Myocyte (in vitro differentiated cells): ENCODE data around the gene PCDHB11. TPM values are rescaled to one million over a fixed set of nuclear protein-coding genes. Genes with fewer than 3 reads are reported as not detected.
"Not testable (repeated sequence)": the region's sequence is repeated elsewhere in the genome, so short reads cannot be mapped to it uniquely, and the experiment has no call there.

Experiments used
- DNase-seq: peaks from one replicate; pipeline ENCODE4 v3.0.0-alpha.2; 2012; ENCODE audit warnings: low read depth
- polyA plus RNA-seq: library from polyadenylated mRNA; unstranded; fragments of >200 nt; gene quantifications from one replicate; pipeline ENCODE4 v1.2.1, GENCODE V29; 2012; ENCODE audit warnings: missing spikeins
- total RNA-seq: library from RNA; depleted of rRNA; stranded (reverse); fragments of >200 nt; gene quantifications from 2 replicates; pipeline ENCODE4 v1.2.3, GENCODE V29; 2014

Gene PCDHB11
- total RNA-seq, result 3.9 and 5.3 TPM in 2 replicates
- polyA plus RNA-seq, result 1.3 TPM

GRCh38 chr5:141199359-141200235 lies at the start of gene PCDHB11:
Gene PCDHB11, plus strand, starts transcription at chr5:141199627. Its CDS starts 148 bp downstream, at chr5:141199775.
- peak; percentile 23 for DNase-seq

- peak; percentile 44 for DNase-seq
Observed at GRCh38 chr5:141149812-141150211, 49.6 kb upstream of the PCDHB11 start, which contains the start of gene PCDHB6. Gene PCDHB6, plus strand, starts transcription at chr5:141150057. Its CDS starts 201 bp downstream, at chr5:141150258.

GRCh38 chr5:141150224-141150992 lies 49.0 kb upstream of the PCDHB11 start:
- no peak for DNase-seq

- DNase-seq, result no peak
Observed at GRCh38 chr5:141150993-141151325, 48.5 kb upstream of the PCDHB11 start.

DNA sequence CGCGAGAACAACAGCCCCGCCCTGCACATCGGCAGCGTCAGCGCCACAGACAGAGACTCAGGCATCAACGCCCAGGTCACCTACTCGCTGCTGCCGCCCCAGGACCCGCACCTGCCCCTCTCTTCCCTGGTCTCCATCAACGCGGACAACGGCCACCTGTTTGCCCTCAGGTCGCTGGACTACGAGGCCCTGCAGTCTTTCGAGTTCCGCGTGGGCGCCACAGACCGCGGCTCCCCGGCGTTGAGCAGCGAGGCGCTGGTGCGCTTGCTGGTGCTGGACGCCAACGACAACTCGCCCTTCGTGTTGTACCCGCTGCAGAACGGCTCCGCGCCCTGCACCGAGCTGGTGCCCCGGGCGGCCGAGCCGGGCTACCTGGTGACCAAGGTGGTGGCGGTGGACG lies 47.8 kb upstream of the PCDHB11 start:
- not testable (repeated sequence) for DNase-seq

- DNase-seq, result not testable (repeated sequence)
Observed at GRCh38 chr5:141152096-141152495, 47.3 kb upstream of the PCDHB11 start.

- no peak for DNase-seq
Observed at GRCh38 chr5:141155540-141156374, 43.7 kb upstream of the PCDHB11 start.

DNA sequence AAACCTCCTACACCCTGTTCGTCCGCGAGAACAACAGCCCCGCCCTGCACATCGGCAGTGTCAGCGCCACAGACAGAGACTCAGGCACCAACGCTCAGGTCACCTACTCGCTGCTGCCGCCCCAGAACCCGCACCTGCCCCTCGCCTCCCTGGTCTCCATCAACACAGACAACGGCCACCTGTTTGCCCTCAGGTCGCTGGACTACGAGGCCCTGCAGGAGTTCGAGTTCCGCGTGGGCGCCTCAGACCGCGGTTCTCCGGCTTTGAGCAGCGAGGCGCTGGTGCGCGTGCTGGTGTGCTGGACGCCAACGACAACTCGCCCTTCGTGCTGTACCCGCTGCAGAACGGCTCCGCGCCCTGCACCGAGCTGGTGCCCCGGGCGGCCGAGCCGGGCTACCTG lies 42.1 kb upstream of the PCDHB11 start:
- not testable (repeated sequence) for DNase-seq

- not testable (repeated sequence) for DNase-seq
Observed at GRCh38 chr5:141157901-141158300, 41.5 kb upstream of the PCDHB11 start.

DNA sequence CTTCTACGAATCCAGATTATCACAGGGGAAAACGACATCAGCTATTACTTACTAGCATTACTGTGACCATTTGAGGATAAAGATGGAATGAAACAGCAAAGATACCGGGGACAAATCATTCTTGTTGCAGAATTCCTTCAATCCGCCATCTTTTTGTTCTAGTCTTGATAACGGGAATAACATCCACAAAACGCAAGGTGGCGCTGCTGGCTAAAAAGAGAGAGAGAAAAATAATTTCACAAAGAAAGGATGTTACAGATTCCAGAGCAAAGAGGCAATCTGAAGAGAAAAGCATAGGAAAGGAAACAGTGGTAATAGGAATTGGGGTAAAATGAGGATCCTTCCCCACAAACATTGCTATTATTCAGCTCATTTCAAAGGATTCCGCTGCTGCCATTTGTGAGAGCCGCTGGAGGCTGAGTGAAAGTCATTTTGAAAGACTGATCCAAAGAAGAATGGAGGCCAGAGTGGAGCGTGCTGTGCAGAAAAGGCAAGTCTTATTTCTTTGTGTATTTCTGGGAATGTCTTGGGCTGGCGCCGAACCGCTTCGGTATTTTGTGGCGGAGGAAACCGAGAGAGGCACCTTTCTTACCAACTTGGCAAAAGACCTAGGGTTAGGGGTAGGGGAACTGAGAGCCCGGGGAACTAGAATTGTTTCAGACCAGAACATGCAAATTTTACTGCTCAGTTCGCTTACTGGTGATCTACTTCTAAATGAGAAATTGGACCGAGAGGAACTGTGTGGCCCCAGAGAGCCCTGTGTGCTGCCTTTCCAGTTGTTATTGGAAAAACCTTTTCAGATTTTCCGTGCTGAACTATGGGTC lies 26.8 kb upstream of the PCDHB11 start, which contains the start of gene PCDHB7:
PCDHB7 (plus strand) TSS at position 264 of the 824 bp plus-strand sequence; CDS start at position 456, 192 bp downstream.
- peak; percentile 82 for DNase-seq

GRCh38 chr5:141174291-141175104 lies 24.9 kb upstream of the PCDHB11 start:
- not testable (repeated sequence) for DNase-seq

- DNase-seq, result no peak
Observed at GRCh38 chr5:141175933-141176332, 23.5 kb upstream of the PCDHB11 start.

GRCh38 chr5:141177577-141178191 lies 21.7 kb upstream of the PCDHB11 start, which contains the start of gene PCDHB8:
Gene PCDHB8, plus strand, starts transcription at chr5:141177790. Its CDS starts 245 bp downstream, at chr5:141178035.
- DNase-seq, result peak; percentile 27

- not testable (repeated sequence) for DNase-seq
Observed at GRCh38 chr5:141179371-141179770, 20.1 kb upstream of the PCDHB11 start.

- not testable (repeated sequence) for DNase-seq
Observed at GRCh38 chr5:141179876-141180275, 19.6 kb upstream of the PCDHB11 start.

DNA sequence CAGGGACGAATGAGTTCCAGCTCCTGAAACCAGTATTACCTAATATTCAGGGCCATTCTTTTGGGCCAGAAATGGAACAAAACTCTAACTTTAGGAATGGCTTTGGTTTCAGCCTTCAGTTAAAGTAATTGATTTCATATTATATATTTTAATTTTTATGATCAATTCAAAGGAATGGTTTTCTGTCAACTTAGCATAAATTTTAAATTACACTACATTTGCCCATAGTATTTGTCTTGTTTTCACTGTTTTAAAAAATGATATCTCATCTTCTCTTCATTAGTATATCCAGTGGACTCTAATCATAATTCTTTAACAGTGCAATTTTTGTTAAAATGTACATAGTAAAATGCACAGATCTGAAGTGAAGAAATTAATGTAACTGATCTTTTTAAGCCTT lies 19.1 kb upstream of the PCDHB11 start:
- no peak for DNase-seq

DNA sequence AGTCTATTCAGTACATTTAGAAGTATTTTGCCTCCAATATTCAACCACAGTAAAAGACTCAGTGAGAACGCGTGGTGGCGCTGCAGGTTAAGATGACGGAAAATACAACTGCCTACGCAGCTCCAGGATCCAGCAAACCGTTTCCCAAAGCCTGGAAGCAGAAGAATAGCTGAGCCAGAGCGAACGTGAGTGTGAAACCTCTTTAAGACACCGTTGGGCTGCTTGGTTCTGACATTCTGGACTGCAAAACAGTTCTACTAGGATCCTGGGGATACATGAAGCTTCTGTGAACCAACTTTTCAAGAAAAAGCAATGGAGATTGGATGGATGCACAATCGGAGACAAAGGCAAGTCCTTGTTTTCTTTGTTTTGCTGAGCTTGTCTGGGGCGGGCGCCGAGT lies 17.2 kb upstream of the PCDHB11 start, which contains the start of gene PCDHB16:
PCDHB16 (plus strand) TSS at position 140 of the 400 bp plus-strand sequence; CDS start at position 313, 173 bp downstream.
- DNase-seq, result peak; percentile 78

DNA sequence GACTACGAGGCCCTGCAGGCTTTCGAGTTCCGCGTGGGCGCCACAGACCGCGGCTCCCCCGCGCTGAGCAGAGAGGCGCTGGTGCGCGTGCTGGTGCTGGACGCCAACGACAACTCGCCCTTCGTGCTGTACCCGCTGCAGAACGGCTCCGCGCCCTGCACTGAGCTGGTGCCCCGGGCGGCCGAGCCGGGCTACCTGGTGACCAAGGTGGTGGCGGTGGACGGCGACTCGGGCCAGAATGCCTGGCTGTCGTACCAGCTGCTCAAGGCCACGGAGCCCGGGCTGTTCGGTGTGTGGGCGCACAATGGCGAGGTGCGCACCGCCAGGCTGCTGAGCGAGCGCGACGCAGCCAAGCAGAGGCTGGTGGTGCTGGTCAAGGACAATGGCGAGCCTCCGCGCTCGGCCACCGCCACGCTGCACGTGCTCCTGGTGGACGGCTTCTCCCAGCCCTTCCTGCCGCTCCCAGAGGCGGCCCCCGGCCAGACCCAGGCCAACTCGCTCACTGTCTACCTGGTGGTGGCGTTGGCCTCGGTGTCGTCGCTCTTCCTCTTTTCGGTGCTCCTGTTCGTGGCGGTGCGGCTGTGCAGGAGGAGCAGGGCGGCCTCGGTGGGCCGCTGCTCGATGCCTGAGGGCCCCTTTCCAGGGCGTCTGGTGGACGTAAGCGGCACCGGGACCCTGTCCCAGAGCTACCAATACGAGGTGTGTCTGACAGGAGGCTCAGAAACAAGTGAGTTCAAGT lies 15.1 kb upstream of the PCDHB11 start:
- not testable (repeated sequence) for DNase-seq
